Natural killer cell (primary cell): ENCODE data around the gene JUND. TPM values are rescaled to one million over a fixed set of nuclear protein-coding genes. Genes with fewer than 3 reads are reported as not detected.

ENCODE experiments used
- ATAC-seq, 3 donors: fragments of 150-1000 bp in 2 of 3; fragments of 200-7000 bp in 1 of 3; cut with Tn5 transposase; 1 replicate in 1 of 3; 2 replicates in 2 of 3; pipeline ENCODE4 v1.10.0; 2021; ENCODE audit warnings: mild to moderate bottlenecking in 2 of 3, moderate library complexity in 2 of 3
- DNase-seq, 2 donors: peaks; one replicate each; pipeline versions ENCODE4 v3.0.0 to v3.0.0-alpha.2; 2013 to 2021; ENCODE audit warnings: mixed read lengths in 1 of 2
- H3K27ac ChIP-seq: one replicate; pipeline ENCODE4 v1.5.1; 2013; ENCODE audit warnings: mild to moderate bottlenecking, low read length
- H3K27me3 ChIP-seq: one replicate; pipeline ENCODE4 v1.6.1; 2013; ENCODE audit warnings: low read length; ENCODE audit not compliant: control insufficient read depth, insufficient read depth
- H3K36me3 ChIP-seq: one replicate; pipeline ENCODE4 v1.6.1; 2013; ENCODE audit warnings: low read length; ENCODE audit not compliant: control insufficient read depth, insufficient read depth
- H3K4me1 ChIP-seq: one replicate; pipeline ENCODE4 v1.6.1; 2013; ENCODE audit warnings: low read length; ENCODE audit not compliant: control insufficient read depth, insufficient read depth
- H3K4me3 ChIP-seq: one replicate; pipeline ENCODE4 v1.5.1; 2013; ENCODE audit warnings: low read length
- H3K9me3 ChIP-seq: one replicate; pipeline ENCODE4 v1.6.1; 2013; ENCODE audit warnings: low read length; ENCODE audit not compliant: control insufficient read depth, insufficient read depth
- H3K27ac Mint-ChIP-seq, 2 donors: one replicate each; pipeline ENCODE4 v1.8.0; 2022; ENCODE audit warnings: mild to moderate bottlenecking in 2 of 2, mixed read lengths in 2 of 2, moderate library complexity in 1 of 2
- H3K27me3 Mint-ChIP-seq, 2 donors: one replicate each; pipeline ENCODE4 v1.8.0; 2022; ENCODE audit warnings: low read depth in 2 of 2, mixed read lengths in 2 of 2
- H3K36me3 Mint-ChIP-seq: one replicate; pipeline ENCODE4 v1.8.0; 2022; ENCODE audit warnings: mixed read lengths
- H3K4me1 Mint-ChIP-seq, 2 donors: one replicate each; pipeline ENCODE4 v1.8.0; 2022; ENCODE audit warnings: mixed read lengths in 2 of 2
- H3K4me3 Mint-ChIP-seq: one replicate; pipeline ENCODE4 v1.8.0; 2022; ENCODE audit warnings: mild to moderate bottlenecking, moderate library complexity, mixed read lengths
- H3K9me3 Mint-ChIP-seq, 2 donors: one replicate each; pipeline ENCODE4 v1.8.0; 2022; ENCODE audit warnings: mixed read lengths in 2 of 2
- WGBS: methylation state at CpG from one replicate; pipeline ENCODE4 v1.1.7; 2013; ENCODE audit warnings: missing lambda C conversion rate; ENCODE audit not compliant: insufficient coverage; 5-methylcytosine and 5-hydroxymethylcytosine counted together
- intact Hi-C: fragments of 100-400 bp; cut with micrococcal nuclease; formaldehyde crosslinking; loops from one replicate; pipeline ENCODE4 v1.14.2; 2022
- total RNA-seq, 4 donors: library from RNA; stranded (reverse); fragments of 120-200 nt in 1 of 4; gene quantifications; one replicate each; pipeline versions ENCODE4 v1.2.3 to v1.2.4, GENCODE V29; 2013 to 2022
- TF ChIP-seq, protein P1 (sequence below): fragments of 200-600 bp; IDR thresholded peaks from one replicate; pipeline ENCODE4 v1.8.0; 2022; ENCODE audit warnings: antibody characterized with exemption

The JUND gene
- total RNA-seq, 3 donors from 2014 or later (not counting 1 experiment from before 2014, with no cell fraction given): 1,182 to 2,122 (median 1,520) TPM

DNA sequence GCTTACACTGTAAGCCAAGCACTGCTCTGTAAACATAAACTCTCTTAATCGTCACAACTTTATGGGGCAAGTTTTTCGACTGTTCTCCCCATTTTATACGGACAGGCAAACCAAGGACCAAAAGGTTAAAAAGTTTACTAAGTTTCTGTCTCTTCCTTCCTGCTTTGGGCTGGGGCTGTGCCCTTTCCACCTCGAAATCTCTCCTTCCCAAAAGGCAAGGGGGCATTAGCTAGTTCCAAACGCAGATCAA, 2.2 kb downstream of the JUND start:
- Mint-ChIP-seq H3K4me1 (peaks cover 24 to 46% of the 10 kb centered on the region in 2 donors), H3K27me3 (peaks cover 0 to 6% of the 10 kb centered on the region in 2 donors), H3K36me3 (peaks cover 12% of the 10 kb centered on the region), H3K27ac (peak overlapping the region; percentile 97 to 99), H3K9me3 (no peaks in the 10 kb centered on the region), H3K4me3 (peak overlapping the region; percentile 99)
- TF ChIP-seq, protein P1, sequence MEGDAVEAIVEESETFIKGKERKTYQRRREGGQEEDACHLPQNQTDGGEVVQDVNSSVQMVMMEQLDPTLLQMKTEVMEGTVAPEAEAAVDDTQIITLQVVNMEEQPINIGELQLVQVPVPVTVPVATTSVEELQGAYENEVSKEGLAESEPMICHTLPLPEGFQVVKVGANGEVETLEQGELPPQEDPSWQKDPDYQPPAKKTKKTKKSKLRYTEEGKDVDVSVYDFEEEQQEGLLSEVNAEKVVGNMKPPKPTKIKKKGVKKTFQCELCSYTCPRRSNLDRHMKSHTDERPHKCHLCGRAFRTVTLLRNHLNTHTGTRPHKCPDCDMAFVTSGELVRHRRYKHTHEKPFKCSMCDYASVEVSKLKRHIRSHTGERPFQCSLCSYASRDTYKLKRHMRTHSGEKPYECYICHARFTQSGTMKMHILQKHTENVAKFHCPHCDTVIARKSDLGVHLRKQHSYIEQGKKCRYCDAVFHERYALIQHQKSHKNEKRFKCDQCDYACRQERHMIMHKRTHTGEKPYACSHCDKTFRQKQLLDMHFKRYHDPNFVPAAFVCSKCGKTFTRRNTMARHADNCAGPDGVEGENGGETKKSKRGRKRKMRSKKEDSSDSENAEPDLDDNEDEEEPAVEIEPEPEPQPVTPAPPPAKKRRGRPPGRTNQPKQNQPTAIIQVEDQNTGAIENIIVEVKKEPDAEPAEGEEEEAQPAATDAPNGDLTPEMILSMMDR: no peak
- WGBS: 2% methylated on average over 5 of the region's 5 CpGs
- Histone ChIP-seq H3K4me3 (peak overlapping the region; percentile 92), H3K9me3 (no peaks in the 10 kb centered on the region), H3K36me3 (peaks cover 28% of the 10 kb centered on the region), H3K4me1 (peaks cover 50% of the 10 kb centered on the region), H3K27me3 (no peaks in the 10 kb centered on the region), H3K27ac (peak overlapping the region; percentile 100)
- ATAC-seq (no peak), DNase-seq (no peak)
- intact Hi-C loops: loop anchor here (1.0 to 5.0 kb wide), 5 partner anchors 25 to 138 kb away; partner anchors contain the start of genes LSM4, MPV17L2 and SSBP4

DNA sequence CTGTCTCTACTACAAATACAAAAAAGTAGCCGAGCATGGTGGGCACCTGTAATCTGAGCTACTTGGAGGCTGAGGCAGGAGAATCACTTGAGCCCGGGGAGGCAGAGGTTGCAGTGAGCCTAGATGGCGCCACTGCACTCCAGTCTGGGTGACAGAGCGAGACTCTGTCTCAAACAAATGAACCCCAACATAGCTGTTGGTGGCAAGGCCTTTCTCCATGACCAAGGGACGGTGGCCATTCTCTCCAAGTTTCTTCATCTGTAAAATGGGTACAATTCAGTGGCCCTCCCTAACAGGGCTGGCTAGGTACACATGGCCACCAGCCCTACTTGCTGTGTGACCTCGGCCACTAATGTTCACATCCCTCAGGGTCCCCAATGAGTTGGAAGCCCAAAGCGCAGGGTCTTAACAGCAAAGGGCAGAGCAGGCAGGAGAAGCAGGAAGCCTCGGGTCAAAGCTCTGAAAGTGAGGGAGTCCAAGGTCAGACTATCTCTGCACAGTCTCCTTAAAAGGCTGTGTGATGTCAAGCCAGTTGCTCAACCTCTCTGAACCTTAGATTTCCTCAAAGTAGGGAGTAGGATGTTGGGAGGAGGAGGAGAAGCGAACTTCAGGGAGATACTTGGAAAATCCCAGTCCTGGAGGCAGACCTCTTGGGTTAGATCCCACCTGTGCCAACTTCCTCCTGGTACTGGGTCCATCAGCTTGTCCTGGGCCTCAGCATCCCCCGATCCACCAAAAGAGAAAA, 2.7 kb downstream of the JUND start:
- ATAC-seq: no peak
- WGBS: 71% methylated on average over 10 of the region's 10 CpGs
- TF ChIP-seq, protein P1: peak; percentile 24
- intact Hi-C loops: loop anchor here (1.0 to 5.0 kb wide), 5 partner anchors 26 to 139 kb away; partner anchors contain the start of genes LSM4, MPV17L2 and SSBP4
- Mint-ChIP-seq H3K4me3 (peak overlapping the region; percentile 99), H3K9me3 (no peaks in the 10 kb centered on the region), H3K27me3 (peaks cover 0 to 6% of the 10 kb centered on the region in 2 donors), H3K4me1 (peaks cover 24 to 48% of the 10 kb centered on the region in 2 donors), H3K27ac (peak overlapping the region; percentile 97 to 99), H3K36me3 (peaks cover 12% of the 10 kb centered on the region)
- H3K4me1 ChIP-seq: peaks cover 50% of the 10 kb centered on the region
- H3K36me3 ChIP-seq: peaks cover 28% of the 10 kb centered on the region
- no peaks in the 10 kb centered on the region for H3K27me3 ChIP-seq
- H3K4me3 ChIP-seq: peak overlapping the region; percentile 92
- peak; percentile 64 to 69 for DNase-seq
- no peaks in the 10 kb centered on the region for H3K9me3 ChIP-seq
- H3K27ac ChIP-seq: peak overlapping the region; percentile 100

DNA sequence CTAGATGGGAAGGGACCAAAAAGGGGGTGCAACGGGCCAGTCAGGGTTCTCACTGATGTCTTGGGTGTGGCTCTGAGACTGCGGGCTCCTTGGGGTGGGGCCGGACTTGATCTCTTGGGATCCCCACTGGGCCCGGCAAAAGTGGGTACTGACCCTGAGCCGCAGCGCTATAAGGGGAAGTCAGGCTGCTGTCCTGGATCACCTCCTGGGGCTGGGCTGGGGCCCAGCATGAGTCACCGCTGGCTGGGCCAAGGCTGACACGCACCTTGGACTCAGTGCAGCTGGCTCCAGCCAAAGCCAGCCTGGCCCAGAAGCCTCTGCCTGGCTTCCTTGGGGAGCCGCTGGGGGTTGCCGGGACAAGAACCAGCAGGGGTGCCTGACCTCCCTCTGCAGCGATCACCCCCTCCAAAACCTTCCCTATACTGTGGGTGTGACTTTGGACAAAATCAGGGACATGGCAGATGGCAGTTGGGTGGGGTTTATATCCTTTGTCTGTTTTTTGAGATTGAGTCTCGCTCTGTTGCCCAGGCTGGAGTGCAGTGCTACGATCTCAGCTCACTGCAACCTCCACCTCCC, 6.6 kb downstream of the JUND start:
- peak overlapping the region; percentile 66 for H3K4me3 Mint-ChIP-seq
- peak in 1 of 2 donors; percentile 55 for DNase-seq
- H3K9me3 Mint-ChIP-seq: no peaks in the 10 kb centered on the region
- ATAC-seq: peak in 2 of 3 donors; percentile 7 to 11
- 90% methylated on average over 12 of the region's 13 CpGs for WGBS
- H3K27me3 Mint-ChIP-seq: peaks cover 0 to 6% of the 10 kb centered on the region in 2 donors
- H3K9me3 ChIP-seq: no peaks in the 10 kb centered on the region
- peaks cover 9% of the 10 kb centered on the region for H3K36me3 Mint-ChIP-seq
- peaks cover 16 to 29% of the 10 kb centered on the region in 2 donors for H3K4me1 Mint-ChIP-seq
- no peak overlapping the region for H3K27ac ChIP-seq
- TF ChIP-seq, protein P1: no peak
- H3K36me3 ChIP-seq: peaks cover 28% of the 10 kb centered on the region
- peak overlapping the region; percentile 97 to 99 for H3K27ac Mint-ChIP-seq
- H3K4me1 ChIP-seq: peaks cover 35% of the 10 kb centered on the region
- intact Hi-C loops: loop anchor here (5.0 kb wide), 2 partner anchors 83 to 142 kb away; partner anchors contain the start of genes MPV17L2 and SSBP4
- no peak overlapping the region for H3K4me3 ChIP-seq
- no peaks in the 10 kb centered on the region for H3K27me3 ChIP-seq
